ENCODE measurements around the gene ATP8A2. TPM values are rescaled to one million over a fixed set of nuclear protein-coding genes. Genes with fewer than 3 reads are reported as not detected.

Gene ATP8A2
- total RNA-seq, 2 donors from 2014 or later = 0.23 to 6.1 TPM

- H3K9me3 ChIP-seq = no peaks in the 10 kb centered on the region
- WGBS = 49% methylated on average over 7 of the region's 7 CpGs
- H3K4me3 ChIP-seq = no peak overlapping the region
- intact Hi-C loops (cut with DNase I) = no loop called here
- H3K27ac ChIP-seq = no peak overlapping the region
- no peak for TF ChIP-seq CTCF (IDR thresholded peaks at IDR 0.05)
- TF ChIP-seq POLR2AphosphoS5 (IDR thresholded peaks at IDR 0.05) = no peak
- no peak for TF ChIP-seq POLR2A (IDR thresholded peaks at IDR 0.05)
- no peaks in the 10 kb centered on the region for H3K27me3 ChIP-seq (replicated peaks; ENCODE audit: insufficient read depth)
- DNase-seq (ENCODE audit: low spot score) = no peak
- no peaks in the 10 kb centered on the region for H3K4me1 ChIP-seq (replicated peaks)
- no peaks in the 10 kb centered on the region for H3K36me3 ChIP-seq
Observed at GRCh38 chr13:25692099-25692498, 320.3 kb downstream of the ATP8A2 start.

GRCh38 chr13:25699056-25699455 lies 327.3 kb downstream of the ATP8A2 start:
- intact Hi-C loops (cut with DNase I) = no loop called here
- 82% methylated on average over 9 of the region's 9 CpGs for WGBS
- Histone ChIP-seq H3K4me1 (replicated peaks) (no peaks in the 10 kb centered on the region), H3K4me3 (no peak overlapping the region), H3K27ac (no peak overlapping the region), H3K36me3 (no peaks in the 10 kb centered on the region), H3K9me3 (no peaks in the 10 kb centered on the region), H3K27me3 (replicated peaks; ENCODE audit: insufficient read depth) (no peaks in the 10 kb centered on the region)
- DNase-seq (ENCODE audit: low spot score) = no peak
- TF ChIP-seq POLR2A (IDR thresholded peaks at IDR 0.05) = no peak
- no peak for TF ChIP-seq CTCF (IDR thresholded peaks at IDR 0.05)
- no peak for TF ChIP-seq POLR2AphosphoS5 (IDR thresholded peaks at IDR 0.05)

GRCh38 chr13:25699600-25699999 lies 327.8 kb downstream of the ATP8A2 start:
- Histone ChIP-seq H3K4me3 (no peak overlapping the region), H3K36me3 (no peaks in the 10 kb centered on the region), H3K27ac (no peak overlapping the region), H3K9me3 (no peaks in the 10 kb centered on the region), H3K27me3 (replicated peaks; ENCODE audit: insufficient read depth) (no peaks in the 10 kb centered on the region), H3K4me1 (replicated peaks) (no peaks in the 10 kb centered on the region)
- no peak for DNase-seq (ENCODE audit: low spot score)
- intact Hi-C loops (cut with DNase I) = no loop called here
- WGBS = 60% methylated on average over 2 of the region's 2 CpGs
- no peak for TF ChIP-seq CTCF (IDR thresholded peaks at IDR 0.05)
- no peak for TF ChIP-seq POLR2AphosphoS5 (IDR thresholded peaks at IDR 0.05)
- no peak for TF ChIP-seq POLR2A (IDR thresholded peaks at IDR 0.05)

GRCh38 chr13:25701304-25701703 lies 329.5 kb downstream of the ATP8A2 start:
- WGBS = 46% methylated on average over 4 of the region's 4 CpGs
- intact Hi-C loops (cut with DNase I) = no loop called here
- H3K9me3 ChIP-seq = no peaks in the 10 kb centered on the region
- no peak overlapping the region for H3K27ac ChIP-seq
- no peak for TF ChIP-seq POLR2AphosphoS5 (IDR thresholded peaks at IDR 0.05)
- TF ChIP-seq CTCF (IDR thresholded peaks at IDR 0.05) = no peak
- no peak for TF ChIP-seq POLR2A (IDR thresholded peaks at IDR 0.05)
- H3K4me1 ChIP-seq (replicated peaks) = no peaks in the 10 kb centered on the region
- H3K36me3 ChIP-seq = no peaks in the 10 kb centered on the region
- H3K27me3 ChIP-seq (replicated peaks; ENCODE audit: insufficient read depth) = no peaks in the 10 kb centered on the region
- no peak for DNase-seq (ENCODE audit: low spot score)
- H3K4me3 ChIP-seq = no peak overlapping the region

GRCh38 chr13:25702386-25702785 lies 330.6 kb downstream of the ATP8A2 start:
- Histone ChIP-seq H3K4me3 (no peak overlapping the region), H3K9me3 (no peaks in the 10 kb centered on the region), H3K36me3 (no peaks in the 10 kb centered on the region), H3K27ac (no peak overlapping the region), H3K27me3 (replicated peaks; ENCODE audit: insufficient read depth) (no peaks in the 10 kb centered on the region), H3K4me1 (replicated peaks) (no peaks in the 10 kb centered on the region)
- no peak for DNase-seq (ENCODE audit: low spot score)
- 92% methylated on average over 2 of the region's 2 CpGs for WGBS
- no peak for TF ChIP-seq CTCF (IDR thresholded peaks at IDR 0.05)
- TF ChIP-seq POLR2AphosphoS5 (IDR thresholded peaks at IDR 0.05) = no peak
- TF ChIP-seq POLR2A (IDR thresholded peaks at IDR 0.05) = no peak
- intact Hi-C loops (cut with DNase I) = no loop called here
